SK-N-MC (cell line): Measurements from ENCODE around the gene TNP2.

Source experiments
- EZH2 ChIP-seq: fragments of 200-600 bp; sonication (generic); IDR thresholded peaks from one replicate; pipeline ENCODE4 v1.6.1; 2017; ENCODE audit warnings: antibody characterized with exemption
- POLR2AphosphoS5 ChIP-seq: IDR thresholded peaks from 2 replicates; pipeline ENCODE4 v1.6.1; 2012; ENCODE audit warnings: mild to moderate bottlenecking, low read depth, low read length, borderline replicate concordance

- TF ChIP-seq EZH2, result no peak
- no peak for TF ChIP-seq POLR2AphosphoS5
These were observed 18.9 kb downstream of the TNP2 start for GRCh38 chr16:11250091-11250785.
